Measurements from ENCODE around the gene GFRAL.

GRCh38 chr6:55438203-55438602 lies 110.9 kb downstream of the GFRAL start:
- TF ChIP-seq RAD21 (IDR thresholded peaks at IDR 0.05; ENCODE audit: insufficient read depth, low read depth, low read length) (no peak), STAT3 (IDR thresholded peaks at IDR 0.05; ENCODE audit: low read depth, low read length) (no peak), TARDBP (IDR thresholded peaks at IDR 0.05; ENCODE audit: borderline replicate concordance) (no peak), POLR2AphosphoS5 (IDR thresholded peaks at IDR 0.05; ENCODE audit: low read length) (no peak), SIN3A (IDR thresholded peaks at IDR 0.05; ENCODE audit: low read depth, low read length) (no peak), ZNF274 (IDR thresholded peaks at IDR 0.05; ENCODE audit: insufficient read depth, insufficient read length) (no peak), REST (IDR thresholded peaks at IDR 0.05; ENCODE audit: low read depth, low read length) (no peak), FOXM1 (IDR thresholded peaks at IDR 0.05; ENCODE audit: low read depth, low read length) (no peak)
- TF ChIP-seq, protein P1, sequence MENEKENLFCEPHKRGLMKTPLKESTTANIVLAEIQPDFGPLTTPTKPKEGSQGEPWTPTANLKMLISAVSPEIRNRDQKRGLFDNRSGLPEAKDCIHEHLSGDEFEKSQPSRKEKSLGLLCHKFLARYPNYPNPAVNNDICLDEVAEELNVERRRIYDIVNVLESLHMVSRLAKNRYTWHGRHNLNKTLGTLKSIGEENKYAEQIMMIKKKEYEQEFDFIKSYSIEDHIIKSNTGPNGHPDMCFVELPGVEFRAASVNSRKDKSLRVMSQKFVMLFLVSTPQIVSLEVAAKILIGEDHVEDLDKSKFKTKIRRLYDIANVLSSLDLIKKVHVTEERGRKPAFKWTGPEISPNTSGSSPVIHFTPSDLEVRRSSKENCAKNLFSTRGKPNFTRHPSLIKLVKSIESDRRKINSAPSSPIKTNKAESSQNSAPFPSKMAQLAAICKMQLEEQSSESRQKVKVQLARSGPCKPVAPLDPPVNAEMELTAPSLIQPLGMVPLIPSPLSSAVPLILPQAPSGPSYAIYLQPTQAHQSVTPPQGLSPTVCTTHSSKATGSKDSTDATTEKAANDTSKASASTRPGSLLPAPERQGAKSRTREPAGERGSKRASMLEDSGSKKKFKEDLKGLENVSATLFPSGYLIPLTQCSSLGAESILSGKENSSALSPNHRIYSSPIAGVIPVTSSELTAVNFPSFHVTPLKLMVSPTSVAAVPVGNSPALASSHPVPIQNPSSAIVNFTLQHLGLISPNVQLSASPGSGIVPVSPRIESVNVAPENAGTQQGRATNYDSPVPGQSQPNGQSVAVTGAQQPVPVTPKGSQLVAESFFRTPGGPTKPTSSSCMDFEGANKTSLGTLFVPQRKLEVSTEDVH (IDR thresholded peaks at IDR 0.05; ENCODE audit: low read depth, partially characterized antibody) = no peak
- TF ChIP-seq, protein P2, sequence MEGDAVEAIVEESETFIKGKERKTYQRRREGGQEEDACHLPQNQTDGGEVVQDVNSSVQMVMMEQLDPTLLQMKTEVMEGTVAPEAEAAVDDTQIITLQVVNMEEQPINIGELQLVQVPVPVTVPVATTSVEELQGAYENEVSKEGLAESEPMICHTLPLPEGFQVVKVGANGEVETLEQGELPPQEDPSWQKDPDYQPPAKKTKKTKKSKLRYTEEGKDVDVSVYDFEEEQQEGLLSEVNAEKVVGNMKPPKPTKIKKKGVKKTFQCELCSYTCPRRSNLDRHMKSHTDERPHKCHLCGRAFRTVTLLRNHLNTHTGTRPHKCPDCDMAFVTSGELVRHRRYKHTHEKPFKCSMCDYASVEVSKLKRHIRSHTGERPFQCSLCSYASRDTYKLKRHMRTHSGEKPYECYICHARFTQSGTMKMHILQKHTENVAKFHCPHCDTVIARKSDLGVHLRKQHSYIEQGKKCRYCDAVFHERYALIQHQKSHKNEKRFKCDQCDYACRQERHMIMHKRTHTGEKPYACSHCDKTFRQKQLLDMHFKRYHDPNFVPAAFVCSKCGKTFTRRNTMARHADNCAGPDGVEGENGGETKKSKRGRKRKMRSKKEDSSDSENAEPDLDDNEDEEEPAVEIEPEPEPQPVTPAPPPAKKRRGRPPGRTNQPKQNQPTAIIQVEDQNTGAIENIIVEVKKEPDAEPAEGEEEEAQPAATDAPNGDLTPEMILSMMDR (IDR thresholded peaks at IDR 0.05 in 2 of 3, conservative IDR thresholded peaks at IDR 0.05 in 1 of 3; ENCODE audit: control insufficient read depth in 2 of 3, extremely low read depth in 1 of 3, insufficient read depth in 1 of 3, low read depth in 3 of 3, low read length in 3 of 3) = no peak

Data from GM12878 (cell line).